Measurements from ENCODE around the gene KLF17.
"Not testable (repeated sequence)": the region's sequence is repeated elsewhere in the genome, so short reads cannot be mapped to it uniquely, and the experiment has no call there.

KLF17 gene

DNA sequence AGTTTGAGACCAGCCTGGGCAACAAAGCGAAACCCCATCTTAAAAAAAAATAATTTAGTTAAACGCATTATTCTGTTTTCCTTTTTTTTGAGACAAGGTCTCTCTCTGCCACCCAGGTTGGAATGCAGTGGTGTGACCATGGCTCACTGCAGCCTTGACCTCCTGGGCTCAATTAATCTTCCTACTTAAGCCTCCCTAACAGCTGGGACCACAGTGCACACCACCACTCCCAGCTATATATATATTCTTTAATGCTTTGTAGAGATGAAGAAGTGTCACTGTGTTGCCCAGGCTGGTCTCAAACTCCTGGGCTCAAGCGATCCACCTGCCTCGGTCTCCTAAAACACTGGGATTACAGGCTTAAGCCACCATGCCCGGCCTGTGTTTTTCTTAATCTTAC lies 7.7 kb upstream of the KLF17 start:
- DNase-seq, result no peak

DNA sequence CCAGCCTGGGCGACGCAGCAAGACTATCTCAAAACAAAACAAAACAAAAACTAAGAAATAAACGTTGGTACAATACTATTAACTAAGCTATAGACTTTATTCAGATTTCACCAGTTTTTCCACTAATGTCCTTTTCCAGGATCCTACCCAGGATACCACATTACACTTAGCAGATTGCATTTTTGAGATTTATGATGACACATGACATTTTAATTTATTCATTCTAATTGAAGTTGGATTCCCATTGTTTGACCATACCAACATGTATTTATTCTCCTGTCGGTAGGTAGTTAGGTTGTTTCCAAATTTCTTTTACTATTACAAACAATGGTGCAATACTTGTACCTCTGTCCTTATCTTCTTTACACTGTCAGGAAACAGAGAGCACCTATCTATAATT lies 6.8 kb upstream of the KLF17 start:
- no peak for DNase-seq

DNA sequence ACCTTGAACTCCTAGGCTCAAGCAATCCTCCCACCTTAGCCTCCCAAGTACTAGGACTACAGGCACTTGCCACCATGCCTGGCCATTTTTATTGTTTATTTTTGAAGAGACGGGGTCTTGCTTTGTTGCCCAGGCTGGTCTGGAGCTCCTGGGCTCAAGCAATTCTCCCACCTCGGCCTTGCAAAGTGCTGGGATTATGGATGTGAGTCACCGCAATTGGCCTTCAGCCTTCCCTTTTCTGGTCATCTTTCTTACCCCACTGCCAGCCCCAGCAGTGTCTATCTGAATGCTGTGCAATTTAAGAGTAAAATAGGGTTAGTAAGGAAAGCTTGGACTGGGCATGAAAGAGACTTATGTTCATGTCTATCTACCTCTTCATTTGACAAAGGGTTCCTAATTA lies 6.1 kb upstream of the KLF17 start:
- DNase-seq, result no peak

DNA sequence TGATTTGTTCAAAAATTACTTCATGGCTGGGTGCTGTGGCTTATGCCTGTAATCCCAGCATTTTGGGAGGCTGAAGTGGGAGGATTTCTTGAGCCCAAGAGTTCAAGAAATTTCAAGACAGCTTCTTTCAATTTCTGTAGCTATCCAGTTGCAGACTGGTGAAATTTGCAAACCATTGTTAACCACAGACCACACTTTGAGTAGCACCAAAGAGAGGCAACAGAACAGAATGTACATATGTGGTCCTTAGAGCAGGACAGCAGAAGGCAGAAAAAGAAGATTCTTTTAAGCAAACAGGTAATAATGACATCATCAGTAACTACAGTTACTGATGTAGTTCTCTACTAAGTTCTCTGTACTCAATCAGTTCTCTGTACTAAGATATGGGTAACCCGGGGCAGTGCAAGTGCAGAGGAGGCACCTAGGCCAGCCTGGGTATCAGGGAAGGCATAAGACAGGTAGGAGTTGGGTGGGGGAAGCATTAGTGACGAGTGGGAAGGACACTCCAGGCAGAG lies 5.5 kb upstream of the KLF17 start:
- DNase-seq, result no peak

DNA sequence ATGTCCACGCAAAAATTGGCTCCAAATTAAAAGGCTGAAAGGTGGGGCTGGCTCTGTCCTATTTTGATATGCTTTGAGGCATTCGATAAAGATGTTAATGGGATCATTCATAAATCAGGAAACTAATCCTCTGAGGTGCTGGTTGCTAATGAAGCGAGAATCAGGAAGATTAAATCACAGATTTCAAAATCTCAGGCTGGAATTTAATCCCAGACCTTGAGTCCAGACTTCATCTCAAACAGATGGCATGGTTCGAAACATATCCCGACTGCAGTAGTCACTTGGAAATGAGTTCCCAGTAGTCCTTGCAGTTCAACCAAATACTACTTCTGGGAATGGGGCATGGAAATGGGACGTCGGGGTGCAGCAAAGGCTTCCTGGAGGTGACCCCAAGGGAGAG lies 4.5 kb upstream of the KLF17 start:
- no peak for DNase-seq

DNA sequence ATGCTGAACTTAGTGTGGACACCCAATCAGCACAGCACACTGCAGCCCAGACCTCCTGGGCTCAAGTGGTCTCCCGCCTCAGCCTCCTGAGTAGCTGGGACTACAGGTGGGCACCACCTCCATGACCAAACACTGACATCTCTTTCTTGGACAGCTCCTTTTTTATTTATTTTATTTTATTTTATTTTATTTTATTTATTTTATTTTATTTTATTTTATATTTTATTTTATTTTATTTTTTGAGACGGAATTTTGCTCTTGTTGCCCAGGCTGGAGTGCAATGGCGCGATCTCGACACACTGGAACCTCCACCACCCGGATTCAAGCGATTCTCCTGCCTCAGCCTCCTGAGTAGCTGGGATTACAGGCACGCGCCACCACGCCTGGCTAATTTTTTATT lies 1.3 kb upstream of the KLF17 start:
- not testable (repeated sequence) for DNase-seq

DNA sequence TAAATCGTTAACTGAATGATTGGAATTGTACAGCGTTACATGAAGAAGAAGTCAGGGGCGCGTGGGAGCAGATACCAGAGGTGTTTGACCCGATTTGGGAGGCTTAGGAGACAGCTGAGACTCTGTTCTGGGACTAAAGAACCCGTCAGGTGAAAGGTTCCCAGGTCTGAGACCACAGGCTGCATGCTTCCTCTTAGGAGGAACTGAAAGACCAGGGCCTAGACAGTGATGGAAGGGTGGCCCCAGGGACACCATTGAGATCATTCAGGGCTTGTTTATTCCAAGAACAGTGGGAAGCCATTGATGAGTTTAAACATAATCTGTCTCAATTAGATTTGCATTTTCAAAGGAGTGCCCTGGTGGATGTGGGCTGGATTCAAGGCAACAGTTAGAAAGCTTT lies 904 bp downstream of the KLF17 start:
- no peak for DNase-seq

DNA sequence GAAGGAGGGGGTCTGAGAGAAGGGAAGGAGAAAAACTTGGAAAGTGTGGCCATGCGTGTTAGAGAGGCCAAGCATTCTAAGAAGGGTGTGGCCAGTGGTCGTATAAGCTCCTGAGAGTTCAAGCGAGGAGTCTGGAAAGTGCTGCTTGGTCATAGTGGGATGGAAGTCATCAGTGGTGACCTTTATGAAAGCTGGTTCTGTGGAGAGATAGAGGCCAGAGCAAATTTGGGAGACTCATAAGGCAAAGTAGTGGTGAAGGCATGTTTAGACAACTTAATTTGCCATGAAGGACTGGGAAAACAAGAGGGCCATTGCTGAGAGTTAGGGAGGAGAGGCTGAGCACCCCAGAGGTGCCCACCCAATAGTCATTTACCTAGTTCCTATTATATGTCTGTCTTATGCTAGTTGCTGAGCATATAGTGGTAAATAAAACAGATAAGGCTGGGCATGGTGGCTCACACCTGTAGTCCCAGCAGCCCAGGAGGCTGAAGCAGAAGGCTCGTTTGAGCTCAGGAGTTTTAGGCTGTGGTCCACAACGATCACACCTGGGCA lies 1.9 kb downstream of the KLF17 start:
- no peak for DNase-seq

DNA sequence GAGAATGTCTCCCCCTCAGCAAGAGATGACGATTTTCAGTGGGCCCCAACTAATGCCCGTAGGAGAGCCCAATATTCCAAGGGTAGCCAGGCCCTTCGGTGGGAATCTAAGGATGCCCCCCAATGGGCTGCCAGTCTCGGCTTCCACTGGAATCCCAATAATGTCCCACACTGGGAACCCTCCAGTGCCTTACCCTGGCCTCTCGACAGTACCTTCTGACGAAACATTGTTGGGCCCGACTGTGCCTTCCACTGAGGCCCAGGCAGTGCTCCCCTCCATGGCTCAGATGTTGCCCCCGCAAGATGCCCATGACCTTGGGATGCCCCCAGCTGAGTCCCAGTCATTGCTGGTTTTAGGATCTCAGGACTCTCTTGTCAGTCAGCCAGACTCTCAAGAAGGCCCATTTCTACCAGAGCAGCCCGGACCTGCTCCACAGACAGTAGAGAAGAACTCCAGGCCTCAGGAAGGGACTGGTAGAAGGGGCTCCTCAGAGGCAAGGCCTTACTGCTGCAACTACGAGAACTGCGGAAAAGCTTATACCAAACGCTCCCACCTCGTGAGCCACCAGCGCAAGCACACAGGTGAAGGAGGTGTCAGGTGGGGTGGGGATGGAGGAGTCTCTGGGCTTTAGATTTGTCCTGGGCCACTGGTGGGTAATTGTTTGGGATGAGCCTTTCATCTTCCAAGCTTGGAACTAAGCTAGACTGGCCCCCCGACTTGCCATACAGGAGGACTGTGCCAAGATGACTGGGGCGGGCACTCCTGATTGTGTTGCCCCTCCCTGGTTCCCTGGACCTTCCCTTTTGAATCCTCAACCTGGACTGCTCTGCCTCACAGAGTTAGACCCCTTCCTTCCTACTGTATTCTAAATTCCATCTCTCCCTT lies 11.2 kb downstream of the KLF17 start:
- DNase-seq, result no peak

DNA sequence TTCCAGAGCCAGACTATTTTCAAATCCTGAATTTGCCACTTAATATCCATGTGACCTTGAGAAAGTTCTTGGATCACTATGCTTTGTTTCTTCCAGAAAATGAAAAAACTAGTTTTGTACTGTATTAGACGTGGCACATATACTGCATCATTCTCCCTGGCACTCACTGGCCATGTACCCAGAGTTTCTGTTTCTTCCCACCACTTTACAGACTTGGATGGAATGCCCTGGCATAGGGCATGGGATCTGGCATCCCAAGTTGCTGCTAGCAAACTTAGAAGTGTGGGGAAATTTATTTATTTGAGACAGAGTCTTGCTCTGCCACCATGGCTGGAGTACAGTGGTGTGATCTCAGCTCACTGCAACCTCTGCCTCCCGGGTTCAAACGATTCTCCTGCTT lies 12.8 kb downstream of the KLF17 start:
- no peak for DNase-seq

DNA sequence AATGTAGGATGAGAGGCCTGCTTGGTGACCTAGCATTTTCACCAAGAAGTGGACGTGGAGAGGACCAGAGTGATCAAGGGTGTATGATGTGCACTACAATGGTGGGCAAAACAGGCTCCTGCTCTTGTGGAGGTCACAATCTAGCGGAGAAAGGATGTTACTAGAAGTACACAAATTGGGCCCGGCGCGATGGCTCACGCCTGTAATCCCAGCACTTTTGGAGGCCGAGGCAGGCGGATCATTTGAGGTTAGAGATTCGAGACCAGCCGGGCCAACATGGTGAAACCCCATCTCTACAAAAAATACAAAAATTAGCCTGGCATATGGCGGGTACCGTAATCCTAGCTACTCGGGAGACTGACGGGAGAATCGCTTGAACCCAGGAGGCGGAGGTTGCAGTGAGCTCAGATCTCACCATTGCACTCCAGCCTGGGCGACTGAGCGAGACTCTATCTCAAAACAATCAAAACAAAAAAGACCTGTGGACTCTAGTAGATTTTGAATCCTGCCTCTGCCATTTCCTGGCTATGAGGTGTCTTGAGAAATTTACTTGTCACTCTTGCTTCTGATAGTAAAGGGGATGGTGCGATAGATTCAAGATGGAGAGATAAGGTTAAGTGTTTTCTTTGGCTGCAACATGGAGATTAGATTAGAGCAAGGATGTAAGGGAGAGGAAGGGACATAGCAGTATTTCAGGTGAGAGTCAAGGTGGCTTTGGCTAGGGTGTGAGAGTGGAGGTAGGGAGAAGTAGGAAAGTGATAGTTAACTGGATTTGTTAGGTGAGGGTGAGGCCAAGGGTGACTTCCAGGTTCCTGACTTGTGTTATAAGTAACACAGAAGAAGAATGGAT lies 15.7 kb downstream of the KLF17 start:
- no peak for DNase-seq

DNA sequence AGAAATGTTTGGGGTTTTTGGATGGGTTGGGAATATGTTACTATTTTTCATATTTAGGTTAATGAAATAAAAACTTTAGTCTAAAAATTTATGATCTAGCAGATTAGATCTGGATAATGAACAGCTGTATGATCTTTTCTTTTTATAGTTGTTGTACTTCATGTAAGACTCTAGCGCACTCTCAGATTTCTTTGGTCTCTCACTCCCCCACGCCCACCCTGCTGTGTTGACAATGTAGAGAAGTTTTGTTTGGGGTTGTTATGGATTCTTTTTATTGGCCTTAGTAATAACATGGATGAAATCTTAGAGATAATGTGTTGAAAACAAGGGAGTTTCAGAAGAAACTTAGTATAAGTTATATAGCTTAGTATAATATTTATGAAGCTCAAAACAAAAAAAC lies 17.3 kb downstream of the KLF17 start:
- no peak for DNase-seq

DNA sequence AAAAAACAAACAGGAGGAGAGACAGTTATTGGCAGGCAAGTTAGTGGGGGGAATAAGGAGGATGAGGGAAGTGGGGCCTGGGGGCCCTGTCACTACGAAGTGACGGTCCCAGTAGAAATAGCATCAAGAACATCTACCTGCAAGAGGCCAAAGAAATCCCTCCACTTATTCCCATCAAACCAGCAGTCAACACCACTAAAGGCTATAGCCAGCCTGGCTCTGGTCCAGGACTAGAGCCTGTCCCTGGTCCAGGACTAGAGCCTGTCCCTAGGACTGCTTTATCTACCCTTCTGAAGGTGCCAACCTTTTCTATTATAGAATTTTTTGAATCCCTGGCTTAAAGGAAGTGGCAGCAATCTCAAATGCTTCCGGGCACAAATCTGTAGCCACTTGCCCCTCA lies 19.6 kb downstream of the KLF17 start:
- no peak for DNase-seq

DNA sequence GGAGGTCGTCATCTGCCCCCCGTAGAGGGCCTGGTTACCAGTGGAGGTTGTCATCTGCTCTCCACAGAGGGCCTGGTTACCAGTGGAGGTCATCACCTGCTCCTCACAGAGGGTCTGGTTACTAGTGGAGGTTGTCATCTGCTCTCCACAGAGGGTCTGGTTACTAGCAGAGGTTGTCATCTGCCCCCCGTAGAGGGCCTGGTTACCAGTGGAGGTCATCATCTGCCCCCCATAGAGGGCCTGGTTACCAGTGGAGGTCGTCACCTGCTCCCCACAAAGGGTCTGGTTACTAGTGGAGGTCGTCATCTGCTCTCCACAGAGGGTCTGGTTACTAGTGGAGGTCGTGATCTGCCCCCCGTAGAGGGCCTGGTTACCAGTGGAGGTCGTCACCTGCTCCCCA lies 20.9 kb downstream of the KLF17 start:
- DNase-seq, result not testable (repeated sequence)

DNA sequence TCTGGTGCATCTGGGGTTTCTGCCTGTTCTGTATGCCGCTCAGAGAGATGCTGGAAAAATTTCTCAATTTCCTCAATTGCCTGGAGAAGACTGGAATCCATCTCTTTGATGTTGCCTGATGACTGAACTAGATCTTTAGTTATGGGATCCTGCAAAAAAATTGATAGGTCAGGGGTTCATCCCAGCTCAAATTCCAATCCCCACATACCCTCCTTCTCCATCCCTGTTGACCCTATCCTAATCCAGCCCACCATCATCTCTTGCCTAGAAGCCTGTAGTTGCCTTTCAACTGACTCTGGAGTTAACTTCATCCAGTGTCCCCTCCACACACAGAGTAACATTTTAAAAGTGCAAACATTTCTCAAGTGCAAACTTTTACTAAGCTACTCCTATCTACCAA lies 22.9 kb downstream of the KLF17 start, which contains the start of gene KLF18:
KLF18 (minus strand) TSS at position 101 of the 400 bp plus-strand sequence; CDS start at position 101, 0 bp downstream.
- DNase-seq, result no peak

DNA sequence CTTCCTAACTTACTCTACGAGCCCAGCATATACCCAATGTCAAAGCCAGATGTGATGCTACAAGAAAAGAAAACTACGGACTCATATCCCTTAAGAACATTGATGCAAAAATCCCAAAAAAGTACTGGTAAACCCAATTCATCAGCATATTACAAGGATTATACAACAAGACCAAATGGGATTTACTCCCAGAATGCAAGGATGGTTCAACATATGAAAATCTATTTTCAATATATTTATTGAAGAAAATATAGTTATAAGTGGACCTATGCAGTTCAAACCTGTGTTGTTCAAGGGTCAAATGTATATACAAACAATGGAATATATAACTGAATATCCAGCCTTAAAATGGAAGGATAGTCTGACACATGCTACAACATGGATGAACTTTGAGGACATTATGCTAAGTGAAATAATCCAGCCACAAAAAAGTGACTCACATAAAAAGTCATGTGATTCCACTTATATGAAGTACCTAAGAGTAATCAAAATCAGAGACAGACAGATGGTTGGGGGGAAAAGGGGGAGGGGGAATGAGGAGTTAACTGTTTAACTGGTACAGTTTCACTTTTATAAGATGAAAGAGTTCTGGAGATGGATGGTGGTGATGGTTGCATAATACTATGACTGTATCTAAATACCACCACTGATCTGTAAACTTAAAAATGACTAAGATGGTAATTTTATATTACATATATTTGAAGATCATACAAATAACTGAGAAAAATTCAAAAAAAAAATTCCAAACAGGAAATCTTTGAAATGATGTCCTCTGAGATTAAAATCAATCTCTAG lies 26.5 kb downstream of the KLF17 start:
- DNase-seq, result no peak

DNA sequence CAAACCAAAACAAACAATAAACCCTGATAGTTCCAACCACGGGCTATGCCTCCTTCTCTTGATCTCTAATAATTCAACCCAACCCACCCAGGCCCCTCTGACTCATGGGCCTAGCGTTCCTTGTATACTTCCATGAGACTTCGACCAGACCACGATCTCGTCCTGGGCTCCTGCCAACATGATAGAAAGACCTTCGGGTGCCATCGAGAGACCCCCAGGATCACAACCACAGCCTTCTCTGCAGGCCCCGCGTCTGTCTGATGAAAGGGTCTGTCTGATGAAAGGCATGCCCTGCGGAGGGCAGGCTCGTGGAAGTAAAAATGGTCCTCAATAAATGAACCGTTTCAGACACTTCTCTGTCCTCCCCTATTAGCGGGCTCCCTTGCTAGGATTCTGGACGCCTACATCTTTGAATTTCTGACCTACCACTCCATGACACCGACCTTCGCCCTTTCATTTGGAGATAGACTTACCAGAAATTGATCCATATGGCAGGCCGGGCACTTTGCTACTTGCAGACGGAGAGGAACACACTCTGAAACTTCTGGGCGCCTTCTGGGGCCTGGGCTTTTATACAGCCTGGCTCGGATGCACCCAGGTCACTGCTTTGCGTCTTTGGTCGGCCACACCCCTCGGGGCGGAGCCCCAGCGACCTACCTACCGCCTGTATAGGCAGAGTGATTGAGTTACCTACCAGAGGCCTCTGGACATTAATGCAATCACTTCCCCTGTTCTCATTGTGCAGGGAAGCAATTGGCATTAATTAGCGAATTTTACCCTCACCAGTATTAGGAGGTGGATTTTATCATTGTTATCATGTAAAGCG lies 28.1 kb downstream of the KLF17 start:
- DNase-seq, result no peak

DNA sequence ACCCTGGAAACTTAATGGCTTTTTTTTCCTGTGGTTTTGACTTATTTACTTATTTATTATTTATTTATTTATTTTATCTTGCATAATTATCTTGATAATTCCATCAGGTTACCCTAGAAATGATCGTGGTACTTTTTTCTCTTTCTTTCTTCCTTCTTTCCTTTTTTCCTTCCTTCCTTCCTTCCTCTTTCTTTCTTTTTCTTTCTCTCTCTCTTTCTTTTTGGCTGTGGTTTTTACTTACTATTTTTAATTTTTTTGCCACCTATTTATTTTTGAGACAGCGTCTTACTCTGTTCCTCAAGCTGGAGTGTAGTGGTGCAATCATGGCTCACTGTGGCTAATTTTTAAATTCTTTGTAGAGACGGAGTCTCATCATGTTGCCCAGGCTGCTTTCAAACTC lies 29.0 kb downstream of the KLF17 start:
- DNase-seq, result no peak

DNA sequence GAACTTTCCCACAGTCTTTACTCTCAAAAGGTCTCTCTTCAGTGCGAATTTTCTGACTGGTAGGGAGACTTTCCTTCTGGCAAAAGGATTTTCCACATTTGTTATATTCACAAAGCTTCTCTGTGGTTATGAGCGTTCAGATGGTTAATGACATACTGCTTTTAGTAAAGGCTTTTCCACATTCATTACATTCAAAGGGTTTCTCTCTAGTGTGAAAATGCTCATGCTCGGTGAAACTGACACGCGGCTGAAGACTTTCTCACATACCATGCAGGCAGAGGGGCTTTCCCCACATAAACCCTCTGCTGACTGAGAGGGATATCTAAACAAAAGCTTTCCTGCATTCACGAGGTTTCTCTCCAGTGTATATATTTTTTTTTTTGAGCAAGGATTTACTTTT lies 32.7 kb downstream of the KLF17 start:
- DNase-seq, result no peak

DNA sequence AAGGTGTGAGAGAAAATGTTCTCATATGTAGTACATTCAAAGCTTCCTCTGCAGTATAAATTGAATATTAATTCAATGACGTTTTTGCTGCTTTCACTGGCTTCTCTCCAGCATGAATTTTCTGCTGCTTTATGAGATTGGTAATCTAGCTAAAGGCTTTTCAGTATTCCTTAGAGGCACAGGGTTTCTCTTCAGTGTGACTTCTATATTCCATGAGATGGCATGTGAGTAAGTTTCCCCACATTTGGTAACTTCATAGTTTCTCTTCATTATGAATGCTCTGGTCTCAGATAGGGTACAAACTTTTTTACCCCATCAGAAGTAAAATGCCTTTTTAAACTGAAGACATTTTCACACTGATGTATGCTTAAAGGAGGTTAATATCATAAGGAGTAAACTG lies 33.2 kb downstream of the KLF17 start:
- DNase-seq, result no peak

DNA sequence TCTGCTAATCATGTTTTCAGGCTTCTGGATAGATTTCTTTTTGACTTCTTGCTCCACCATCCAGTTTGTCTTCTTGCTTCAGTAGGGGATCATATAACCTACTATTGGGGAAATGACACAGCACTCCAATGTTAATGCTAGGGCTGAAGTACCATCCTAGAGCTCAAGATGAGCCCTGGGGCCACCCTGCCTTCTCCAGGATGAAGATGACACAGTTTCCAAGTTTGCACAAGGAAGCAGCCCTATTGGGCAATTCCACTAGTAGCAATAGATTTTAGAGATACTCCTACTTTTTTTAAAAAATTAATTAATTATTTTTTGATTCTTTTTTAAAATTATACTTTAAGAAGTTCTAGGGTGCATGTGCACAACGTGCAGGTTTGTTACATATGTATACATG lies 34.1 kb downstream of the KLF17 start:
- DNase-seq, result no peak

DNA sequence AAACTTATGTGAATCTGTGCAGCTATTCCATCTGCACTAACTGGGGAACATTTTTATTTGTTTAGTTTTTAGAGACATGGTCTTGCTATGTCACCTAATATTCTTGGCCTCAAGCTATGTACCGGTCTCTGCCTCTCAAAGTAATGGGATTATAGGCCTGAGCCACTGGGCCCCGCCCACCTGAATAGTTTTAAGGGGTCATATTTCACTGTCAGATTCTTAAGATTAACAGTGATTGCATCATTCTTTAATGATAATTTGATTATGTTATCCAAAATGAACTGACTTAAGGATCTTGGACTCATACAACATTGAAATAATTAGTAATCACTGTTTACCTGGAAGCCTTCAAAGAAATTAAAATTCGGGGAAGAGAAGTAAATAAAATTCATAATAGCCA lies 35.4 kb downstream of the KLF17 start:
- DNase-seq, result no peak
